ENCODE results near the gene ADAM33.

ADAM33 gene

GRCh38 chr20:3686421-3686820 is 4.6 kb upstream of the ADAM33 start:
- no peak for DNase-seq

DNA sequence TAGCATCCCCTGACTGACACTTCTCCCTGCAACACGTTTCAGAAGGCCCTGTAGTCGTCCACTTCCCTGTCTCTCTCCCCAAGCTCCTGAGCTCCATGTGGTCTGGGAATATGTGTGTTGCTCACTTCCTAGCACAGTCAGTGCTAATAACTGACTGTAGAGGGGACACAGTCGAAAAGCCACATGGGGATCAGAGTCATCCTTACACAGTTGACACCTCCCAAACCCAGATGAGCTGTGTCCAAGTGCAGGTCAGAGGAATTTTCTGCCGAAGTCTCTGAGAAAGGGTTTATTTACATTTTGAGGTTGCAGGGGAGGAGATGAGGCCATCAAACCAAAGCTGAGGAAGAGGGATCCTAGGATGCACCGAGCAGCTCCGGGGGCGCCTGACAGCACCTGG is 3.5 kb upstream of the ADAM33 start:
- no peak for DNase-seq

DNA sequence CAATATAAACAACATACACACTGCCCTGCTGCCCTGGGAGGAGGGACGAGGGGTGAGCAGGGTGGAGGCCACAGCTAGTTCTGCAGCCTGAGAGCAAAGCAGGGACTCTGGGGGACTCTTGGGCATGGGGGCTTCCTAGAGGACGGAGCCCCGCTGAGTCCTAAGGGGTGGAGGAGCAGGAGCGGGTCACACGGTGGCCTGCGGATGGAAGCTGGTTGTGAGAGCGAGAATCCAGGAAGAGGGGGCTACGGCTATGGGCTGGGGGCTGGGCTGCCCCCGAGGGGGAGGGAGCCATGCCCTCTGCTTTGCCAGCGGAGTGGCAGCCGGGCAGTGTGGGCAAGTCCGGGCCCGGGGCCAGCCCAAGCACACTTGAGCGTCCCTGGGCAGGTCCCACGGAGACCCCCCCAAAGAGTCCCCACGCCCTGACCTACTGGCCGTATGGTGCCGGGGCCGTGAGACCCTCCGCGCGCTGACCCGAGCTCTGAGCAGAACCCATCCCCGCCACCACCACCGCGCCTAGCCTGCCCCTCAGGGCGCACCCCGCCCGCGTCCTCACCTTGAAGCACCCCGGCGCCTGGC is 369 bp downstream of the ADAM33 start:
- no peak for DNase-seq

DNA sequence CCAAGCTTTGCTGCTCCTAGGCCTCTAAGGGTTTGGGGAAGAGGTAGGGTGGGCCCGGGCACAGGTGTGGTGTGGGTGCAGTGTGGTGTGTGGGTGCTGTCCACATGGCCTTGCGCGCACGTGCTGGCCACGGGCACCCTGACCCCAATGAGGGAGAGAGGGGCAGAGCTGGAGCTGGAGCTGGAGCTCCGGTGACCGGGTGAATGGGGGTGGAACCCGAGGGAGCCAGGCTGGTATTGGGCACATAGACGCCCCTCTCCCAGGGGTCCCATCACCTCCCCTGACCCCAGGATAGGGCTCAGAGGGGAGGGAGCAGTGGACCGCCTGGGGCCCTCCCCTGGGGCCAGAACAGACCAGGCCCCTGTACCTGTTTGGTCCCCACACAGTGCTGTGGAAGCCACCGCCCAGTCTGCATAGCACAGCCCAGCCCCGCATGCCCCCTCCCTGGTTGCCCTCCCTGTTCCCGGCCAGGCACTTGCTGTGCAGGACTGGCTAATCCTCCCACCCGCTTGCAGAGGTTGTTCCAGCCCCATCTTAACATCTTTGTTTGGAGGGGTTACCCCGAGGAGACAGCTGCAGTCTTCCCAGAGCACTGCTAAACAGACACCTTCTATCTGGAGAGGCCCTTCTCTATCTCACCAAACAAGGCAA is 984 bp downstream of the ADAM33 start:
- DNase-seq: no peak

DNA sequence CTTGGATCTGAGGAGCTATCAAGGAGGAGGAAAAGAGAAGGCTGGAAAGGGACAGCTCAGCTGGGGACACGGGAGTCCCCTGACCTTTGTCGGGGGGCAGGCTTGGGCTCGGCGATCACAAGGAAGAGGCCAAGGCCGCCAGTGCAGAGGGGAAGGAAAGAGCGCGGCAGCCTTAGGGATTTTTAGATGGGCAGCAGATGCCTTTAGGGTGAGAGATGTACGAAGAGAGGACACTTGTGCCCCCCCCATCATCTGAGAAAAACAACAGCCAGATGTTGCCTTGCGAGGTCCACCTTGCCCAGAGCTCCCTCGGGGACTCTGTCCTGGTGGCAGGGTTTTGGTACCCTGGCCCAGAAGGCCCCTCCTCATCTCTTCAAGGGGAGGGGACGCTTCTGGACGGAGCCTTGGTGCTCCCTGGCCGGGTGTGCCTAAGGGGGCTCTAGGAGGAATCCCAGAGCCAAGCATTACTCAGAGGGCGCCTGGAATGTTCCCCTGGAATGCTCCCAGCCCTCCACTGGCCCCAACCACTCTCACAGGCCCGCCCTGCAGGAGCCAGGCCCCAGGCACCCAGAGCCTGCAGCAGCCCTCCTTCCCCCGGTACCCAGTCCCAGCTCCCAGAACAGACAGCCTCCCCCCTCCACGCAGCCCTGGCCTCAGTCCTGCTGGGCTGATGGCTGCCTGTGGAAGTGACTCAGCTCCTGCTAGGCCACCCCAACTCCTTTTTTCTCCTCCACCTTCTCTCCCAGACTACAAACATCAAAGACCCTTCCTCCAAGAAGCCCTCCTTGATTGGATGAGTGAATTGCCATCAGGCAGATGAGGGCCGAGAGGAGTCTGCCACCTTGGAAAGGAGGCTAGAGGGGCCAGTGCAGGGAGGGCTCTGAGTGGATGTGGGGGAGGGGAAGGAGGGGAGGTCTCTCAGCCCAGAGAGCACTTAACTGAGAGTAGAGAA is 1.8 kb downstream of the ADAM33 start:
- no peak for DNase-seq

- no peak for DNase-seq
Measured at GRCh38 chr20:3678856-3679720, 2.7 kb downstream of the ADAM33 start.

GRCh38 chr20:3678198-3678597 is 3.6 kb downstream of the ADAM33 start:
- no peak for DNase-seq

- DNase-seq: no peak
Measured at GRCh38 chr20:3677733-3678132, 4.1 kb downstream of the ADAM33 start.

GRCh38 chr20:3674995-3675900 is 6.6 kb downstream of the ADAM33 start:
- DNase-seq: no peak

DNA sequence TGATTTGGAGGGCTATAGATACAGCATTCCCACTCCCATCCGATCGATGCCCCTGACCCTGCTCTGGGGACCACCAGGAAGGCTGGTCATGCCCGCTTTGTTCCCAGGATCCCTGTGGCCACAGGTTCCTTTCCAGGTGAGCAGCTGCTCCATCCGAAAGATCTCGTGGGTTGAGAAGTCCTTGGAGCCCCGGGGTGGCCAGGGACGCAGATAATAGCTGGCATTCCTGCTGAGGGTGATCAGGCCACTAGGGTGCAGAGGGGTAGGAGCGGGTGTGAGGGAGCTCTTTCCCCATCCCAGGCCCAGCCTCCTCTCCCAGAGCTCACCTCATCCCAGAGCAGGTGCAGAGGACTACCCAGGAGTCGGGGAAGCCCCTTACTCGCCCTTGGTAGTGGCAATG is 7.4 kb downstream of the ADAM33 start:
- no peak for DNase-seq

DNA sequence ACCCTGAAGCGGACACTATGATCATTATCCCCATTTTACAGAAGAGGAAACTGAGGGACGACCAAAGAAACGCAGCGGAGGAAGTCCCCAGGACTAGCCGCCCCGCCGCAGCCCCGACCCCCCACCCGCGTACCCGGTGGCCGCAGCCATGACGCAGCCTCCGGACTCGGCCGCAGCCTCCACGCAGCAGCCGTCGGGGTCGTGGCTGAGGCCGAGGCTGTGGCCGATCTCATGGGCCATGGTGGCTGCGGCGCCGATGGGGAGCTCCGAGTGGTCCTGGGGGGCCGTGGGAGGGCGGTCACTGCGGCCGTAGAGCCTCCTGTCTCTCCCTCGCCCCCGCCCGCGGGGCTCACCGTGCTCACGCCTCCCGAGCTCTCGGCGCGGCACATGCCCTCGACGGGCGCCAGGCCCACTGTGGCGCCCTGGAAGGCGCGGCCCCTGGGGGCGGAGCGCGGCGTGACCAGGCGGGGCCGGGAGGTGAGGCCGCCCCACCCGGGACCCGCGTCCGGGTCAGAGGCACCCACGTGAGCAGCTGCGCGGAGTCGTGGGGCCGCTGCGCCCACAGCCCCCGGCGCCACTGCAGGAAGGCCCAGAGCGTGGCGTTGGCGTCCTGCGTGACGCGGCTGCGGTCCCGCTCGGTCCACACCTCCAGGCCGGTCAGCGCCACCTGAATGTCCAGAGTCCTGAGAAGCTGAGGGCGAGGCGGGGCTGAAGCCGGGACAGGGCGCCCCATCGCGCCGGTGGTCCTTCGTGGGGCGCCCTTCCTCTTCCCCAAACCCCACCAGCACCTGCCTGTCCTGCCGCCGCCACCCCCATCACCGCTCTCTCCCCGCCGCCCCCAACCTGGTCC is 8.4 kb downstream of the ADAM33 start:
- DNase-seq: no peak

DNA sequence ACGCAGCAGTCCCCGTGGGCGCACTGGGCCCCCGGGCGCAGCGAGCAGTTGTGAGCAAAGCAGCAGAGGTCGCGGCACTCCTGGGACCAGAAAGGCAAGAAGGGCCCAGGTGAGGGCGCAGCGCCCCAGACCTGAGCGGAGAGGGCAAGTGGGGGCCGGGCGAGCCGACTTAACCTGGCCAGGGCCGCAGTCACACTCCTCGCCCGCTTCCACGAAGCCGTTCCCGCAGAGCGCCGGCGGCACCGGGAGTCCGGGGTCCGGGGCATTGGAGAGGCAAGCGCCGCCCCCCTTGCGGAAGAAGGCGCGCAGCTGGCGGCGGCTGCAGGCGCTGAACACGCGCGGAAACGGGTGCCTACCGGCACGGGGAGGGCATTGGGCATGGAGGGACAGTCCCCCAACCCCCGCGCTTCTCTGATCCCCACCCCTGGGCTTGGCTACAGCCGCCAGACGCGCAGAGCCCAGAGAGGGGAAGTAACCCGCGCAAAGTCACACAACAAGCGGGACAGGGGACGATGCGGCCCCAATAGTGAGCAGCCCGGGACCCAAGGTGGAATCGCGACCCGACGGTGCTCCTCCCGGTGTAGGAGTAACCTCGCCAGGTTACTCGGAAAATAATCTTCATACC is 9.2 kb downstream of the ADAM33 start:
- DNase-seq: no peak

- DNase-seq: no peak
Measured at GRCh38 chr20:3671986-3672546, 9.7 kb downstream of the ADAM33 start.

- DNase-seq: no peak
Measured at GRCh38 chr20:3670945-3671344, 10.9 kb downstream of the ADAM33 start.

GRCh38 chr20:3670511-3670910 is 11.3 kb downstream of the ADAM33 start:
- DNase-seq: no peak

GRCh38 chr20:3669710-3670367 is 12.0 kb downstream of the ADAM33 start:
- DNase-seq: no peak

DNA sequence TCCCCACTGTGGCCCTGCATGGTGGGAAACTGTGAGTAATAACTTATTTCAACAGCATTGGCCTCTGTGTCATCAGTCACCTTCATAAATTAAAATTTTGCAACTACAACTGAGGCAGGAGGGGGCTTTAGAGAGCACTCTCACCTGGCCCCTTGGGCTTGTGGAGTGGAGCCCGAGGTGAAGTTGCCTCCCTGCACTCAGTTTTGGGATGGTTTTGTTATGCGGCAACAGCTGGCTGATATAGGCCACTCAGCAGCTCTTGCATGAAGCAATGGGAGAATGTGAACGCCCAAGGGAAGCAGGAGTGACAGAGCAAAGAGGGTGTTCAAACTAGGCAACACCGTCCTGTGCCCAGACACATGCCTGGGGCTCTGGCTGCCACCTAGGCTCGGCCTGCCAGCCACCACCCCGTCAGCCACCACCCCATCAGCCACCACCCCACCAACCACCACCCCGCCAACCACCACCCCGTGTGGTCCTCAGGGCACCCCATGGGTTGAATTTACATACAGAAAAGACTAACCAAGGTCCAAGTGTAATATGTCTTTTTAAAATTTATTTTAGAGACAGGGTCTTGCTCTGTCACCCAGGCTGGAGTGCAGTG is 14.3 kb downstream of the ADAM33 start:
- DNase-seq: no peak

DNA sequence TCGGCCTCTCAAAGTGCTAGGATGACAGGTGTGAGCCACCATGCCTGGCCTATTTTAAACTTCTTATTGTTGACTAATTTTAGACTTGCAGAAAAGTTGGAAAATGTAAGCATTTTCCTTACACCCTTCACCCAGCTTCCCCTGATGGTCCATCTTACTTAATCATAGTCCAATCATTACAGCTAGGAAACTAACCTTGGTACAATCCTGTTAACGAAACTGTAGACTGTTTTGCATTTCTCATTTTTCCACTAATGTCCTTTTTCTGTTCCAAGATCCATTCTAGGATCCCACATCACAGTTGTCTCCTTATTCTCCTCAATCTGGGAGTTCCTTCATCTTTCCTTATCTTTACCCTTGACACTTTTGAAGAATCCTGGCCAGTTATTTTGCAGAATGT is 18.0 kb downstream of the ADAM33 start:
- no peak for DNase-seq
